ENCODE measurements around the gene KXD1.

DNA sequence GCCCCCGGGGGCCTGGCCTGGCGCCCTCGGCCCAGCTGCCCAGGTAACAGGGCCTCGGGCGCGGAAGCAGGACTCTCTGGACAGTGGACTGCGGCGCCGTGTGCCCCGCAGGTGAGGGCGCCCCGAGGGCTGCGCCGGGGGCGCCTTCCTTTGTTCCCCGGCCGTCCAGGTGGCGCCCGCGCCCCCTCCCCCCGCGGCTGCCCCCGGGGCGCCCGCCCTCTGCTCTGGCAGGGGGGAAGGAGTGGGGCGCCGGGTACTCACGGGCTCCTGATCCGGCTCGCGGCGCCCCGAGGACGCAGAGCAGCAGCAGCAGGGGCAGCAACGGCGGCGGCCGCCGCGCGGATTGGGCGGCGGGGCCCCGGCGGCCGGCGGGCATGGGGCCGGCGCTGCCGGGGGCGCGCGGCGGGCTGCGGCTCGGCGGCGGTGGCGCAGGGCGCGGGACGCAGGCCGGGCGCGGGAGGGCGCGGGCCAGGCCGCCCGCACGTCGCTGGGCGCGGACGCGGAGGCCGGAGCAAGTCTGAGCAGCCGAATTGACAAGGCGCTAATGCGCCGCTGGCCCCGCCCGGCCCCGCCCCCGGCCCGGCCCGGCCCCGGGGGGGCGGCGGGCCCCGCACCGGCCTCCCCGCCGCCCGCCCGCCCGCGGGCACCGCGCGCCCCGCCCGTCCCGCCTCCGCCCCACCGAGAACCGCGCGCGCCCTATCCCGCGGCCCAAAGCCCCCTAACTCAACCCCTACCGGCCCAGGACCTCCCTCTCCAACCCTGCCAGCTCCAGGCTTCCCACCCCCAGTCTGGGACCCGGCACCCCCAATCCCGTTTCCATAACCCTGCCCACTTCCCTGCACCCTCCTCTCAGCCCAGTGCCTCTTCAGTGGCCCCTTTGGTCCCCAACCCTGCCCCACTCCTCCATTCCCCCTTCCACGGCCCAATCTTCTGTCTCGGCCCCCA, 48.9 kb downstream of the KXD1 start, which contains the start of gene CRLF1:
- TF ChIP-seq, protein P1, sequence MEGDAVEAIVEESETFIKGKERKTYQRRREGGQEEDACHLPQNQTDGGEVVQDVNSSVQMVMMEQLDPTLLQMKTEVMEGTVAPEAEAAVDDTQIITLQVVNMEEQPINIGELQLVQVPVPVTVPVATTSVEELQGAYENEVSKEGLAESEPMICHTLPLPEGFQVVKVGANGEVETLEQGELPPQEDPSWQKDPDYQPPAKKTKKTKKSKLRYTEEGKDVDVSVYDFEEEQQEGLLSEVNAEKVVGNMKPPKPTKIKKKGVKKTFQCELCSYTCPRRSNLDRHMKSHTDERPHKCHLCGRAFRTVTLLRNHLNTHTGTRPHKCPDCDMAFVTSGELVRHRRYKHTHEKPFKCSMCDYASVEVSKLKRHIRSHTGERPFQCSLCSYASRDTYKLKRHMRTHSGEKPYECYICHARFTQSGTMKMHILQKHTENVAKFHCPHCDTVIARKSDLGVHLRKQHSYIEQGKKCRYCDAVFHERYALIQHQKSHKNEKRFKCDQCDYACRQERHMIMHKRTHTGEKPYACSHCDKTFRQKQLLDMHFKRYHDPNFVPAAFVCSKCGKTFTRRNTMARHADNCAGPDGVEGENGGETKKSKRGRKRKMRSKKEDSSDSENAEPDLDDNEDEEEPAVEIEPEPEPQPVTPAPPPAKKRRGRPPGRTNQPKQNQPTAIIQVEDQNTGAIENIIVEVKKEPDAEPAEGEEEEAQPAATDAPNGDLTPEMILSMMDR (IDR thresholded peaks at IDR 0.05), result no peak
- TF ChIP-seq POLR2A (IDR thresholded peaks at IDR 0.05), result no peak

All from thyroid gland (tissue), 4 donors.